Skin of body (tissue), 2 donors: ENCODE data around the gene PROM1. TPM values are rescaled to one million over a fixed set of nuclear protein-coding genes. Genes with fewer than 3 reads are reported as not detected.

ENCODE experiments used
- DNase-seq: peaks from one replicate; lab custom pipeline; 2025; lab: John Stamatoyannopoulos, UW
- total RNA-seq: library from RNA; depleted of rRNA; stranded (reverse); fragments of >200 nt; gene quantifications from one replicate; pipeline ENCODE4 v1.2.3, GENCODE V29; 2014

PROM1 gene
- total RNA-seq, 1 donor from 2014 or later, result 8.2 TPM

DNA sequence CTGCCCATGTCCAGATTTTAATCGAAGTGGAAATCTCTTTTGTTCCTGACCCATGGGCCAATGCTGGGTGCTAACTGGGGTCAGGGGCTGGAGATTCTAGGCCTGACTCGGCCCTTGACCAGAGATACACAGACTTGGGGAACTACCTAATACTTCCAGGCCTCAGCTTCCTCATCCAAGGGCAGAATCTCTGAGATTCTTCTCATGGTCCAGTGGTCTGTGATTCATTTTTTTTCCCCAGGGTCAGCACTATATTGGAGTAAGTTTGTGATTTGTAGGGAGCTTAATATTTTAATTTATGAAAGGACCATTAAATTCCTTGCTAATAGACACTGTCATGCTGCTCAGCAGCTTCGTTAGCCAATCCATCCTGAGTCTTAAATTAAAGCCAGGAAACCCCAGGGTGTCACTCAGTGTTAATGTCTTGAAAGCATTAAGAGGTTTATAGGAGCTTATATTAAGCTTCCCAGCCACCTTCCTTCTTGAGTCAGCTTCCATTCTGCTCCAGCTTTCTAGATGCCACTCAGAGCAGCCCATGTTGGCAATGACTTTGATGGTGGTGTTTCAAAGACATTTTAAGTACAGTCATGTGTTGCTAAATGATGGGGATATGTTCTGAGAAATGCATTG lies 27.0 kb upstream of the PROM1 start:
- DNase-seq, result no peak

DNA sequence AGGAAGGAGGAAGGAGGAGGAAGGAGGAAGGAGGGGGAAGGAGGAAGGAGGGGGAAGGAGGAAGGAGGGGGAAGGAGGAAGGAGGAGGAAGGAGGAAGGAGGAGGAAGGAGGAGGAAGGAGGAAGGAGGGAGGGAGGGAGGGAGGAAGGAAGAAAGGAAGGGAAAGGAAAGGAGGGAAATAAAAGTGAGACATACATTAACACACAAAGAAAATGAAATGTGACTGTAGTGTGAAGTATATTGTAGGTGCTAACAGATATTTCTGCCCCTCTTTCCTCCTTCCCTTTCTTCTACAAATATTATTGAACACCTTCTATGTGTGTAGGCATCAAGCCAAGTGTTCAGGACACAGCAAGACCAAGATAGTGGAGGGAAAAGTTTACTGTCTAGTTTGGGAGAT lies 26.4 kb upstream of the PROM1 start:
- no peak for DNase-seq

DNA sequence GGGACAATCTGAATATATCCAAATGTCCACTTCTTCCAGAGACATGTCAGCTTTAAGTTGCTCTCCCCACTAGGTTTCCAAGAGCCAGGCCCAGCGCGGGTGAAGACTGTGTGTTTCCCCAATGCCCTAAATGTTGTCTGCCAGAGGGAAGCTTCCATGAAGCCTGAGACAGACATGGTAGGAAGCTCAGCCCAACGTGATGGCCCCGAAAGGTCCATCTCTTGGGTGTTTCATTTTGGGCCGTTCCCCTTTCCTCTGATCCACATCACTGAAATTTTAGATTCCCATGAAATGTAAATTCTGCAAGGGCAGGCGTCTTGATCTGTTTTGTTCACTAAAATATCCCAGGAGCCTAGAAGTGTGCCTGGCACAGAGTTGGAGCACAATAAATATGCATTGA lies 25.4 kb upstream of the PROM1 start:
- DNase-seq, result no peak

DNA sequence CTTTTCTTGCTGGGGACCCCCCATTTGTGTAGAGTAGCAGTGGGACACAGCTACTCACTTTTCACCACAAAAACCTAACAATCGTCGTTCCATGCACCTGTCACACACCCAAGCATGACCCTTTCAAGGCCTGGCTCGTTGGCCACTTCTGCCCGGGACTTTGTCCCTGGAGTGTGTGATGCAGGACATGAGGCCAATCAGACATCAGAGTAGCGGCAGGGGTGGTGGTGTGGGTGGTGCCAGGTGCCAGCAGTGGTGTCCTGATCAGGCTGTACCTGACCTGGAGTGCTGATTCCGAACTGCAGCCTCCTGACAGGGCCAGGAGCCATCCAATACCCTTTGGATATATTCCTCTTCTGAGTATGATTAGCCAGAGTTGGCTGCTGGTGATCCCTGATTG lies 23.1 kb upstream of the PROM1 start:
- DNase-seq, result no peak

DNA sequence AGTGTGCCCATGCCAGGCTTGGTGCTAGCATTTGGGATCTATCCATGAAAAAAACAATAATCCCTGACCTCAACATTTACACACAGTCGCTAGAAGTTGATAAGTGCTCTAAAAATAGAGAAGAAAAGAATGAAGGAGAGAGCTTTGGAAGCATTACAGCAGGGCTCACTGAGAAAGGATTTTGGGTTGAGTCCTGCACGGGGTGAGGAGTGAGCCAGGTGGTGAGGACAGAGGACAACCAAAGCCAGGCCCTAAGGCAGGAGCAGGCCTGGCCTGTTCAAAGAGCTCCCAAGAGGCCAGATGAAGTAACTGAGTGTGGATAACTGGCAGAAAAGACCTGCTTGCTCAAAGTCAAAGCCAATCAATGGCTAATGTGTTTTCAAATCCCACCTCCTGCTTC lies 20.7 kb upstream of the PROM1 start:
- no peak for DNase-seq

DNA sequence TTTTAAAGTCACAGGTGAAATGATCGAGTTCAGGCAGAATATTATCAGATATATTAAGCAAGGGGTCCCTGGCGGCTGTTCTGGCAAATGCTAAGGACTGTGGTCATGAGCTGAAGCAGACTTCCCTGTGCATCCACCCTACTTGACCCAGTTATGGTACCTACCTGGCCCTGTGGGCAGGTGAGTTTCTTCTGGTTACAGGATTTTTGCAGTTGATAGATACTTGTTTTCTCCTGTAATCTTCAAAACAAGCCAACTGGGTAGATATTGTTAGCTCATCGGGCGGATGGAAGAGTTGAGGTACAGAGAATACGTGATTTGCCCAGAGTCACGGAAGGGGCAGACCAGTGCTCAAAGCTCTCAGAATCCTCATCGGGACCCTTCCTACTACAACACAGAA lies 18.5 kb upstream of the PROM1 start:
- DNase-seq, result no peak

DNA sequence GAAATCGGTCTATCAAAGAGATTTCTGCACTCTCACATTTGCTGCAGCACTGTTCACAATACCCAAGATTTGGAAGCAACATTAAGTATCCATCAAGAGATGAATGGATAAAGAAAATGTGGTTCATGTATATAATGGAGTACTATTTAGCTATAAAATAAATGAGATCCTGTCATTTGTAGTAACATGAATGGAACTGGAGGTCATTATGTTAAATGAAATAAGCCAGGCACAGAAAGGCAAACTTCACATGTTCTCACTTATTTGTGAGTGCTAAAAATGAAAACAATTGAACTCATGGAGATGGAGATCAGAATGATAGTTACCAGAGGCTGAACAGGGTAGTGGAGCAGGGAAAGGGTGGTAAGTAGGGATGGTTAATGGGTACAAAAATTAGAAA lies 17.0 kb upstream of the PROM1 start:
- no peak for DNase-seq

DNA sequence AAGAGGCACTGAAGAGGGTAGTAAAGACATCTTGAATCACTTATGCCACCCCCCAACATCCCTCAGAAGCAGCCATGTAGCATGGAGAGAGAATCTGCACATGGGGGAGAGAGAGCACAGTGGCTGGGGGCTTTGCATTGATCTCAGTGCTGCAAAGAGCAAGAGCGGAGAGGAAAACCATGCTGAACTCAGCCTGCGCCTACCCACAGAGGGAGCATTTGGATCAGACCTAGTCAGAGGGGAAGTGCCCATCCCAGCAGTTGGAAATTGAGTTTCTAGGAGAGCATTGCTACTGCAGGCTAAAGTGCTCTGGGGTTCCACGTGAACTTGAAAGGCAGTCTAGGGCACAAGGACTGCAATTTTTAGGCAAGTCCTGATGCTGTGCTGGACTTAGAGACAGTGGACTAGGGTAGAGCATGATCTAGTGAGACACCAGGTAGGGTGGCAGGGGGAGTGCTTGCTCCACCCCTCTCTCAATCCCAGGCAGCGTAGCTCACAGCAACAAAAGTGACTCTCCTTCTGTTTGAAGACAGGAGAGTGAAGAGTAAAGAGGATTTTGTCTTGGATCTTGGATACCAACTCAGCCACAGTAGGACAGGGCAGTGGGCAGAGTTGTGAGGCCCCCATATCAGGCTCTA lies 9.0 kb upstream of the PROM1 start:
- no peak for DNase-seq

DNA sequence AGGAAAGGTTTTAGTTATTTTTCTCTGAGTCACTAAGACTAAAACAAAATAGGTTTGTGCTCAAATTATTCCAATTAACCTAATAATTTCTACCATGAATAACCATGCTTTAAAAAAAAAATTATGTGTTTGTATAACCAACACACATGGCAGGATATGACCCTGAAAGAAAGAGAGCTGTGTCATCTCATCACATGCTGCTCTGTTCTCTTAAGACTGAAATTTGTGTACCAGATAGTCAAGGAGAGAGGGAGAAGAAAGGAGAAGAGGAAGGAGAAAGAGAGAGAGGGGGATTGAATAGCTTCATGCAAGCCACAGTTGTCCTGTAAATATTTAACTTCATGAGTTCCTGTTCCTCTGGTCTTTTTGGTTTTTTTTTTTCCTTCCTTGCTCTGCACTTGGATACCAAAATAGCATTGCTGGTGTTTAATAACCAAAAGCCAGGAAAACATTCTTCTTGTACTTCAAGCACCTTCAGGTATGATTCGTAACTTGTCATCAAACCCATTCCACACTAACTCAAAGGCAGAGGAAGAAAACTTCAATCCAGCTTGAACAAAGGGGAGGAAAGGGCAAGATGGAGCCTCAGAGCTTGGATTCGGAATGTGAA lies 6.4 kb upstream of the PROM1 start:
- DNase-seq, result no peak

DNA sequence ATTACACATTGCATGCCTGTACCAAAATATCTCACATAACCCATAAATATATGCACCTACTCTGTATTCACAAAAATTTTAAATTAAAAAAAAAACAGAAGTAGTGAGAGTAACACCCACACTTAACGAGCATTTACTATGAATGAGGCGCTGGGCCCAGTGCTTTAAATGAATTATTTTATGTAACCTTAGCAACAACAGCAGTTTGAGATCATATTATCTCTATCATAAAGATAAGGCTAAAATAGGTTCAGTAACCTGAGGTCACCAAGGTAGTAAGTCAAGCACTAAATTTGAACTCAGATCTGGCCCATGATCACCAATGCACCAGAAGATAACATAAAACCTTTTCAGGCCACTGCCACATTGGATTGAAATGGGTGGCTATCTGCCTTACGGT lies 5.3 kb upstream of the PROM1 start:
- DNase-seq, result no peak

DNA sequence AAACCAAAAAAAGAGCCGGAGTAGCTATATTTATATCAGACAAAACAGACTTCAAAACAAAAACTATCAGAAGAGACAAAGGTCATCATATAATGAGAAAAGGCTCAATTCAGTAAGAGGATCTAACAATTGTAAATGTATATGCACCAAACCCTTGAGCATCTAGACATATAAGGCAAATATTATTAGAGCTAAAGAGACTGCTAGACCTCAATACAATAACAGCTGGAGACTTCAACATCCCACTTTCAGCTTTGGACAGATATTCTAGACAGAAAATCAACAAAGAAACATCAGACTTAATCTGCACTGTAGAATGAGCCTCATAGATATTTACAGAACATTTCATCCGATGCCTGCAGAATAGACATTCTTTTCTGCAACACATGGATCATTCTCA lies 4.8 kb upstream of the PROM1 start:
- DNase-seq, result no peak

DNA sequence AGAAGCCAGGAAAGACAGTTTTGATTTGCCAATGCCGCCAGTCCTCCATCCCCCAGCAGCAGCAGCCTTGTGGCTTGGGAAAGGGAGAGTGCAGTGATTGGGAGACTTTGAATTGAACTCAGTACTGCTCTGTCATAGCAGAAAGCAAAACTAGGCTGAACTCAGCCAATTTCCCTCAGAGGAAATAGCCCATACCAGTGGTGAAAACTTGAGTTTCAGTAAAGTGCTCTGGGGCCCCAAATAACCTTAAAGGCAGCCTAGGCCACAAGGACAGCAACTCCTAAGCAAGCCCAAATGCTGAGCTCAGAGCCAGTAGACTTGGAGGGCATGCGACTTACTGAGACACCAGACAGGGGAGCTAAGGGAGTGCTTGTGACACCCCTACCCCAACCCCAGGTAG lies 2.0 kb upstream of the PROM1 start:
- DNase-seq, result no peak

DNA sequence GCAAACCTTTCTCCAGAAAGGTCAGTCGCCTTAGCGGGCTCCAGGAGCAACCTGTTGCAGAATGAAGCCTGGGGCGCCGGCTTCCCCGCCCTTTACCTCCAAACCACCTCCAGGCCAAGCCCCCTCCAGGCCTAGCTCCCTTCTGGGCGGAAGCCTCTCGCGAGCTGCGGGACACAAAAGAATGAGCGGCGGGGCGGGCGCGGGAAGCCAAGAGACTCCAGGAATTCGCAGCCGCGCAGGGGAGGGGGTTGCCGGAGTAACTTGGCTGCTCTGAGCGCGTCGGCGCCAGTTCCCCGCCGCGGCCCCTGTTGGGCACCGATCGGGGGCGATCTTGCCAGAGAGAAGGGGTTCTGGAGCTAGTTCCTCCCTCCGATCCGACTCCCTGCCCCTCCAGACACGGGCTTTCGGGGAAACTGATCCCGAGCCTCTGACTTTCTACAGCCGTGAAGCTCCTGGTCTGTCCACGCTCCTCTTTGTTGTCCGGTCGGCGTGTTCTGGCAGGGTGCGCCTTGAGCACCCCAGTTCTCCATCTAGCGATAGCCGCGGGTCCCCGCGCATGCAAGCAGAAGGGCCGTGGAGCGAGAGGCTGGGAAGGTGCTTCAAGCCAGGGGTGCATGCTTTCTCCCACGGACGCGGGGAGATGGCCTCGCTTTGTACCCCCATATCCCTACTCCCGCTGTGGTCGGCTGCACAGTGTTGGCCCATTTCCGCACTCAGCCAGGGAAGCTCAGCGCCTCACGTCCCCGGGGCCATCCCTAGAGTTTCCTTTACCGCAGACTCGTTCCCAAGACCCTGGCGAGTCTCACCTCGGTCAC lies 1.2 kb downstream of the PROM1 start:
- DNase-seq, result no peak

DNA sequence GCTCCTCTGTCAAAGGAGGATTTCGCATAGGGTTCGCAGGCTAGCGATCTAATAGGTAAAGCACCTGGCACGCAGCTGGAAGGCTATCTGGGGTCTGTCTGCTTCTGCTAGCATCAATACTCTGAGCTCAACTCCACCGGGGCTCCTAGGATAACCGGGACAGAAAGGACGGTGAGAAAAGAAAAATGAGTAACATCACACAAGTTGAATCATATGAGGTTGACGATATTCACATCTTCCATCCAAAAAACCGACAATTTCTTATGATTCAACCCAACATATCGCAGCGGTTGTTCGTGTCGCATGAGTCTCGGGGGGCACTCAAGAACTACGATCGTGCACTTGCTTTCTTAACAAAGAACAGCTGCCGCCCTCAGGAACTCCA lies 1.8 kb downstream of the PROM1 start:
- DNase-seq, result no peak

DNA sequence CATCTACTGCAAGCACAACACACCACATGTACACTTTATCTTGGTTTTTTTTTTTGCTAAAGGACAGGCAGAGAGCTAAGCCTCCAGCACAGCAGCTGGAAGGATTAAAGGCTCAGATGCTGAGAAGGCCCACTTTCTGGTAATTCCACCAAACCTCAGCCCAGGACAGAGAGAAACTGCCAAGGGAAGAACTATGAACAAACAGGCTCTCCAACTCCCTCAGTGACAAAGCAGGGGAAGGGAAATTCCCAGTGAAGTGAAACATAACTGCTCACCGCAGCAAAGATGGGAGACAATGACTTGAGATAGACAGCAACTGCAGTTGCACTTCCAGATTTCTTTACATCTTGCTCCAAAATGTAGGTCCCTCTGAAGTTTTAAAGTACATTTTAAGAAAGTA lies 4.8 kb downstream of the PROM1 start:
- no peak for DNase-seq

DNA sequence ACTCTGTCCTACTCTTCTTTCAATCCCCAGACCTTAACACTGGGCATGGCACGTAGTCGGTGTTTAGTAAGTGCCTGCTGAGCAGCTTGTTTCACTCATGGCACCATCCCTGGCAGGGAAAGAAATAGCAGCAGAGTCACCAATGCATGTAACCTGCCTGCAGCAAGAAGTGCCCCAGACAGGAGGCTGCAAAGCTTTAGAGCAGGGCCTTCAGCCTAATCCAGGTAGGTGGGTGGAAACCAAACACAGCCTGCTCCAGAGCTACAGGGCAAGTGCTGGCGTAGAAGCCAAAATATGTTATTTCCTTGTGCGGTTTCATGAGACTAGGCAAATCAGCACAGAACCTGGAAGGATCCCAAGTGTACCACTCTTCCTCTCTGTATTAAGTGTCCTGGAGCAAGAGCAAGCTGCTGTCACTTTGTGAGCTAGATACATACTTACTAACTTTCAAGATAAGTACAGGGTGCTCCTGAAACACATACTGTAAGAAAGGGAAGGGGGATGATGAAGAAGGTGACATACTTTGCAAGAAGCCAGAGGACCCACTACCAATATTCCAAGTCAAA lies 5.5 kb downstream of the PROM1 start:
- no peak for DNase-seq

DNA sequence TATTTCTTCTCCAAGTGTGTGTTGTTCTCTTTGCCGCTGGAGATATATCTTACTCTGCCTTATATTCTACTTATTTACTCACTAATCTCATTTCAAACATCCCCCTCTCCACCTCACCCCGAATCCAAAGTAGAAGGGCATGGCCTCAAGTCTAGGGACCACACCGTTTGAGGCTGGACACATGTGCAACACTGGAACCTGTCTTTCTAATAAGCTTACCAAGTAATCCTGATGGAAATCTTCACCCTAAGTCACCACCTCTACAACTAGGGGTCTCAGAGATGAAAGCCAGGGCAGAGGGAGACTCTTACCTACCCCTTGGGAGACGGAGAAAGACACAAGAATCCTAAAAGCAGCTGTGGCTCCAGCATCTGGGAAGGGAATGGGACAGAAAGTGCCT lies 6.0 kb downstream of the PROM1 start:
- no peak for DNase-seq

DNA sequence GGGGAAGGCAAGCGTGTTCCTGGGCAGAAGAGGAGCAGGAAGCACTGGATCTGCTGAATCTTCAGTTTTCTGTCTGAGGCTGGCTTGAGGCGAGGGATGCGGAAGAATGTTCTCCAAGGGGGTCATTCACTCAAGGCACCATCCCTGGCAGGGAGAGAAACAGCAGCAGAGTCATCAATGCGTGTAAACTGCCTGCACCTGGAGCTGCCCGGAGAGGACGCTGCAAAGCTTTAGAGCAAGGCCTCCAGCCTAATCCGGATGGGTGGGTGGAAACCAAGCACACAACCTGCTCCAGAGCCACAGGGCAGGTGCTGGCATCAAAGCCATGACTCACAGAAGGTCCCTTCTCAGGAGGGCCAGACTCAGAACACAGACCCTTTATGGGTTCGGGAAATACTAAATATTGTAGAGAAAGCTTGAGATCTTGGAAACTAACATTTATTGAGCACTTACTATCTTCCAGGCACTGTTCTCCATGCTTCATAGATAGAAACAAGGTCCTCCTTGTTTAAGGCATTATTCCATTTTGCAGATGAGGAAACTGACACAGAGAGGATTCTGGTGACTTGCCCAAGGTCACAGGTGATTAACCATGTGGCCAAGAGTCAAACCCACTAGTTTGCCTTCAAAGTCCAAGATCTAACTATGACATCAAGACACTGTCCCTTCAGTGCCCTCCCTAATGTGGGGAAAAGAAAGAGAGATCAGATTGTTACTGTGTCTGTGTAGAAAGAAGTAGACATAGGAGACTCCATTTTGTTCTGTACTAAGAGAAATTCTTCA lies 7.7 kb downstream of the PROM1 start:
- no peak for DNase-seq

DNA sequence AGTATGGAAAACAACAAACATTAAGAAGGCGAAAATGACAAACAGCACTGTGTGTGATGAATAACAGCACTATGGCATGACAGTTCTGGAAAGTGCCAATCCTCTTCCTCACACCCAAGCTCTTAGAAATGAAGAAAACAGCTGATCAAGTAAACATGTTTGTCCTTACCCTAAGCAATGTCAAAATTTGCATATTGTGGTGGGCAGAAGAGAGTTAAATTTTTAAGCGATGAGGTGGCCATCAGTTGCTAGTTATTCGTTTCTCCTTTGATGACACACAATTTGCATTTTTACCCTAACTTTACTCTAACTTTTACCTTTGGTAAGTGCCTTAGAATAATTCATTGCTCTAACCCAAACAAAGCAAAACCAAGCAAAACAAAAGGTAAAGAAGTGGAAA lies 8.8 kb downstream of the PROM1 start:
- no peak for DNase-seq

DNA sequence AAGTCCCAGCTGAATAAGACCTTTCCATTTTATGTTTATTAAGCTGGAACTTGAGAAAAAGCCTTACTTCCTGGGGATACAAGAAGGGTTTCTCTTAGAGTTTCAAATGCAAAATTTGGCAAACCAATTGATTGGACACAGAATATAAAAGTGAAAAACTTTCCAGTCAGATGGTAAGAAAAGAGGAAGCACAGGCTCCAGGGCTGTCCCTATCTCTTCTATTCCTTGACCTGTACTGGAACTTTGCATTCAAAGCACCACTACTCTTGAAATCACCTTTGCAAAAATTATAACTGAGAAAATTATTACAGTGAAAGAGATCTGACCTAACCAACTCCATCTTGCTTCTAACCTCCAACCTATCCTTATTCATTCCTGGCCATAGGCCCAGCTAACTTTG lies 11.7 kb downstream of the PROM1 start:
- no peak for DNase-seq

DNA sequence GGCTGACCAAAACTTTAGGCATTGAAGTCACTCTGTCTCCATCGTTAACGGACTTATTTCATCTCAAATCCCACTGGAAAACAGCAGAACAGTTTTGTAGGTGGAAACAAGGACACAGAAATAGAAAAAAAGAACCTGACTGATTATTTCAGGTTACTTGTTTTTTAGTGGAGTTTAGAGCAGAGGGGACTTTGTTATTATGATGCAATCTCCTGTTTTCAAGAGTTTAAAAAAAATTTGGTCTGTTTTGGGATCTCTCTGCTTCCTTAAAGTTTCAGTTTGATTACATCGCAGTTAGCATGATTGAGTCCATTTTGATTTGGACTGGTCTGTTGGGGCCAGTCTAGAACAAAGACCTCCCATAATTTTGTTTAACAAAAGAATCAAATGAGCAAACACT lies 13.6 kb downstream of the PROM1 start:
- no peak for DNase-seq
